CD14-positive monocyte (primary cell): ENCODE data around the gene GID8. TPM values are rescaled to one million over a fixed set of nuclear protein-coding genes. Genes with fewer than 3 reads are reported as not detected.

ENCODE experiments used
- DNase-seq, 3 donors: peaks; one replicate each; pipeline ENCODE4 v3.0.0-alpha.2; 2011 to 2022
- H2AFZ ChIP-seq: 2 replicates; pipeline ENCODE4 v1.6.0; 2012; ENCODE audit warnings: mild to moderate bottlenecking, low read depth, low read length, inconsistent platforms; ENCODE audit not compliant: insufficient read depth, poor library complexity, severe bottlenecking
- H3K27ac ChIP-seq, 2 donors: 1 replicate in 1 of 2; 2 replicates in 1 of 2; pipeline ENCODE4 v1.5.1; 2012 to 2013; ENCODE audit warnings: low read length in 2 of 2, control low read depth in 1 of 2, inconsistent platforms in 1 of 2, low read depth in 1 of 2, mild to moderate bottlenecking in 1 of 2
- H3K27me3 ChIP-seq, 2 donors: one replicate each; pipeline versions ENCODE4 v1.6.0 to v1.6.1; 2011 to 2013; ENCODE audit warnings: low read length in 2 of 2; ENCODE audit not compliant: control insufficient read depth in 2 of 2, insufficient read depth in 2 of 2
- H3K36me3 ChIP-seq, 2 donors: replicated peaks in 1 of 2; 1 replicate in 1 of 2; 2 replicates in 1 of 2; pipeline versions ENCODE4 v1.5.1 to v1.6.1; 2012 to 2013; ENCODE audit warnings: low read length in 2 of 2, control low read depth in 1 of 2, inconsistent platforms in 1 of 2, mild to moderate bottlenecking in 1 of 2; ENCODE audit not compliant: insufficient read depth in 2 of 2, control insufficient read depth in 1 of 2
- H3K4me1 ChIP-seq, 2 donors: 1 replicate in 1 of 2; 2 replicates in 1 of 2; pipeline versions ENCODE4 v1.5.1 to v1.6.1; 2012 to 2013; ENCODE audit warnings: low read length in 2 of 2, control low read depth in 1 of 2, inconsistent platforms in 1 of 2, mild to moderate bottlenecking in 1 of 2, moderate library complexity in 1 of 2; ENCODE audit not compliant: insufficient read depth in 2 of 2, control insufficient read depth in 1 of 2
- H3K4me2 ChIP-seq: replicated peaks from 2 replicates; pipeline ENCODE3; 2012; ENCODE audit warnings: low read length, moderate library complexity, mild to moderate bottlenecking; ENCODE audit not compliant: poor library complexity, severe bottlenecking; ENCODE audit errors: extremely low read depth
- H3K4me3 ChIP-seq, 3 experiments: fragments of 200-600 bp in 1 of 3; sonication (generic) in 1 of 3; replicated peaks in 1 of 3; 1 replicate in 2 of 3; 2 replicates in 1 of 3; pipeline ENCODE4 v1.5.1; 2011 to 2013; ENCODE audit warnings: low read length in 3 of 3, mild to moderate bottlenecking in 3 of 3, control low read depth in 2 of 3, low read depth in 2 of 3, inconsistent platforms in 1 of 3, moderate library complexity in 1 of 3
- H3K79me2 ChIP-seq: 2 replicates; pipeline ENCODE4 v1.6.0; 2012; ENCODE audit warnings: mild to moderate bottlenecking, control low read depth, inconsistent platforms, low read length, moderate library complexity; ENCODE audit not compliant: insufficient read depth
- H3K9ac ChIP-seq: 2 replicates; pipeline ENCODE4 v1.6.0; 2017; ENCODE audit warnings: low read length, mild to moderate bottlenecking; ENCODE audit not compliant: insufficient read depth, poor library complexity, severe bottlenecking
- H3K9me3 ChIP-seq, 2 donors: replicated peaks in 1 of 2; 1 replicate in 1 of 2; 2 replicates in 1 of 2; pipeline versions ENCODE4 v1.5.1 to v1.6.1; 2012 to 2013; ENCODE audit warnings: low read length in 2 of 2, control low read depth in 1 of 2; ENCODE audit not compliant: control insufficient read depth in 1 of 2, insufficient read depth in 1 of 2
- H4K20me1 ChIP-seq: 2 replicates; pipeline ENCODE4 v1.6.0; 2012; ENCODE audit warnings: mild to moderate bottlenecking, low read length, control low read depth, moderate library complexity; ENCODE audit not compliant: insufficient read depth
- H3K27ac Mint-ChIP-seq, 7 donors: one replicate each; pipeline ENCODE4 v1.8.0; 2020; ENCODE audit warnings: mild to moderate bottlenecking in 7 of 7, mixed read lengths in 7 of 7, moderate library complexity in 6 of 7, inconsistent platforms in 2 of 7
- H3K27me3 Mint-ChIP-seq, 3 donors: one replicate each; pipeline ENCODE4 v1.8.0; 2021 to 2022; ENCODE audit warnings: low read depth in 3 of 3, mild to moderate bottlenecking in 3 of 3, mixed read lengths in 3 of 3, moderate library complexity in 3 of 3, inconsistent platforms in 1 of 3
- H3K36me3 Mint-ChIP-seq, 2 donors: one replicate each; pipeline ENCODE4 v1.8.0; 2020; ENCODE audit warnings: mixed read lengths in 2 of 2, inconsistent platforms in 1 of 2, mild to moderate bottlenecking in 1 of 2
- H3K4me1 Mint-ChIP-seq: one replicate; pipeline ENCODE4 v1.8.0; 2020; ENCODE audit warnings: mild to moderate bottlenecking, mixed read lengths
- H3K4me3 Mint-ChIP-seq, 2 donors: one replicate each; pipeline ENCODE4 v1.8.0; 2020; ENCODE audit warnings: mild to moderate bottlenecking in 2 of 2, mixed read lengths in 2 of 2, moderate library complexity in 1 of 2
- H3K9me3 Mint-ChIP-seq, 7 donors: one replicate each; pipeline ENCODE4 v1.8.0; 2020 to 2022; ENCODE audit warnings: mixed read lengths in 7 of 7, mild to moderate bottlenecking in 6 of 7, moderate library complexity in 6 of 7, inconsistent platforms in 2 of 7
- CTCF ChIP-seq: fragments of 200-600 bp; IDR thresholded peaks from one replicate; pipeline ENCODE4 v1.8.0; 2022; ENCODE audit warnings: antibody characterized with exemption, mild to moderate bottlenecking
- WGBS: methylation state at CpG from one replicate; pipeline ENCODE4 v1.1.5; 2013; ENCODE audit warnings: missing lambda C conversion rate; ENCODE audit not compliant: insufficient coverage; 5-methylcytosine and 5-hydroxymethylcytosine counted together
- intact Hi-C, 2 donors: fragments of 100-400 bp; cut with micrococcal nuclease; formaldehyde crosslinking; loops; one replicate each; pipeline versions ENCODE4 v1.15.0 to v1.15.1; 2023
- polyA minus RNA-seq: library from RNA; depleted of rRNA, polyadenylated mRNA; stranded (reverse); fragments of >200 nt; gene quantifications from 2 replicates; pipeline ENCODE4 v1.2.3, GENCODE V29; 2012
- polyA plus RNA-seq, 3 donors: library from polyadenylated mRNA; depleted of rRNA in 1 of 3; unstranded in 2 of 3; stranded (reverse) in 1 of 3; fragments of 300-500 nt in 2 of 3; fragments of >200 nt in 1 of 3; fragmentation: Illumina TruSeq in 2 of 3; gene quantifications; 1 replicate in 2 of 3; 2 replicates in 1 of 3; pipeline ENCODE4 v1.2.3, GENCODE V29; 2012 to 2021
- total RNA-seq, 12 experiments: library from RNA in 1 of 12; stranded (reverse) in 1 of 12; fragments of 120-200 nt in 1 of 12; gene quantifications; one replicate each; pipeline ENCODE4 v1.2.4 and lab custom pipeline; 2013 to 2026; ENCODE audit warnings: mixed read lengths in 6 of 12, inconsistent platforms in 1 of 12

Gene GID8
- total RNA-seq (2013), result 21.0 TPM
- polyA plus RNA-seq (10 to 100 TPM; 12.4 to 19.7 (median 12.7) TPM), polyA minus RNA-seq (9.0 and 15.6 TPM in 2 replicates), total RNA-seq (lab: John Stamatoyannopoulos, UW) (19.6 to 58.3 (median 41.8) reads per million in 11 experiments)

GRCh38 chr20:62938105-62938888 lies at the start of gene GID8:
Gene GID8, plus strand, starts transcription at chr20:62938147. Its CDS starts 3,356 bp downstream, at chr20:62941503.
- H3K36me3 Mint-ChIP-seq, result peaks cover 22 to 27% of the 10 kb centered on the region in 2 donors
- TF ChIP-seq CTCF, result no peak
- intact Hi-C loops, result loop anchor here (2.0 to 10.0 kb wide), 5 partner anchors 13 to 701 kb away; partner anchors contain the start of genes SLC17A9 (in 2 of the 2), ADRM1 (in 1 of the 2), OSBPL2 (in 1 of the 2) and YTHDF1 (in 1 of the 2)
- under 1% methylated on average over 71 of the region's 79 CpGs for WGBS
- H3K4me1 Mint-ChIP-seq, result peaks cover 28% of the 10 kb centered on the region
- Histone ChIP-seq H3K4me3 (peak within 1 kb of the TSS; percentile 94 to 99 (median 97)), H3K9me3 (no peaks in the 10 kb centered on the region), H3K79me2 (peaks cover 96% of the 10 kb centered on the region), H3K27me3 (no peaks in the 10 kb centered on the region), H3K9ac (peak within 1 kb of the TSS; percentile 87), H3K4me2 (peak within 1 kb of the TSS; percentile 96), H3K4me1 (peaks cover 27 to 36% of the 10 kb centered on the region in 2 donors), H3K36me3 (peaks cover 34 to 46% of the 10 kb centered on the region in 2 donors), H4K20me1 (peaks cover 39% of the 10 kb centered on the region), H3K27ac (peak within 1 kb of the TSS; percentile 73 to 88), H2AFZ (peak within 1 kb of the TSS; percentile 98)
- H3K9me3 Mint-ChIP-seq, result no peaks in the 10 kb centered on the region
- peak within 1 kb of the TSS; percentile 89 to 96 (median 93) for H3K27ac Mint-ChIP-seq
- peaks cover 0 to 1% (median 0%) of the 10 kb centered on the region in 3 donors for H3K27me3 Mint-ChIP-seq
- DNase-seq, result peak; percentile 18 to 42 (median 40)
- peak within 1 kb of the TSS; percentile 93 to 97 for H3K4me3 Mint-ChIP-seq

GRCh38 chr20:62888406-62888805 lies 49.5 kb upstream of the GID8 start:
- H3K4me3 ChIP-seq, result no peak overlapping the region
- H2AFZ ChIP-seq, result no peak overlapping the region
- peak overlapping the region in 1 of 7 donors; percentile 31 for H3K27ac Mint-ChIP-seq
- peaks cover 5% of the 10 kb centered on the region for H3K4me1 Mint-ChIP-seq
- no peaks in the 10 kb centered on the region for H3K9me3 ChIP-seq
- H4K20me1 ChIP-seq, result peaks cover 35% of the 10 kb centered on the region
- TF ChIP-seq CTCF, result no peak
- H3K27me3 Mint-ChIP-seq, result peaks cover 0 to 3% (median 0%) of the 10 kb centered on the region in 3 donors
- no peaks in the 10 kb centered on the region for H3K9me3 Mint-ChIP-seq
- H3K4me1 ChIP-seq, result peaks cover 0 to 5% of the 10 kb centered on the region in 2 donors
- no peaks in the 10 kb centered on the region for H3K79me2 ChIP-seq
- WGBS, result 94% methylated on average over 12 of the region's 16 CpGs
- H3K27me3 ChIP-seq, result no peaks in the 10 kb centered on the region
- no peak overlapping the region for H3K27ac ChIP-seq
- intact Hi-C loops, result no loop called here
- peaks cover 72 to 83% of the 10 kb centered on the region in 2 donors for H3K36me3 Mint-ChIP-seq
- no peak for DNase-seq
- no peak overlapping the region for H3K4me3 Mint-ChIP-seq
- H3K9ac ChIP-seq, result no peak overlapping the region
- H3K4me2 ChIP-seq, result no peak overlapping the region
- peaks cover 77 to 81% of the 10 kb centered on the region in 2 donors for H3K36me3 ChIP-seq
